Liver (tissue), 2 donors: Measurements from ENCODE around the gene TAF11L13.

ENCODE experiments used
- MAX ChIP-seq: IDR thresholded peaks from 2 replicates; pipeline ENCODE4 v1.6.1; 2016; ENCODE audit warnings: antibody characterized with exemption
- RAD21 ChIP-seq, 2 donors: IDR thresholded peaks; 2 replicates each; pipeline ENCODE4 v1.6.1; 2016; ENCODE audit warnings: antibody characterized with exemption in 2 of 2, mild to moderate bottlenecking in 2 of 2
- REST ChIP-seq: IDR thresholded peaks from 2 replicates; pipeline ENCODE4 v1.6.1; 2016; ENCODE audit warnings: antibody characterized with exemption, mild to moderate bottlenecking
- RXRA ChIP-seq, 2 donors: IDR thresholded peaks; 2 replicates each; pipeline ENCODE4 v1.6.1; 2017 to 2018; ENCODE audit warnings: antibody characterized with exemption in 2 of 2, mild to moderate bottlenecking in 1 of 2
- TAF1 ChIP-seq: conservative IDR thresholded peaks from 2 replicates; pipeline ENCODE4 v1.6.1; 2016; ENCODE audit warnings: antibody characterized with exemption, mild to moderate bottlenecking
- YY1 ChIP-seq: IDR thresholded peaks from 2 replicates; pipeline ENCODE4 v1.6.1; 2016; ENCODE audit warnings: antibody characterized with exemption, mild to moderate bottlenecking
- donor health status: healthy.

- no peak for TF ChIP-seq TAF1
- TF ChIP-seq RXRA (IDR thresholded peaks at IDR 0.05): no peak
- no peak for TF ChIP-seq REST
- TF ChIP-seq RAD21 (IDR thresholded peaks at IDR 0.05): no peak
- no peak for TF ChIP-seq YY1
- TF ChIP-seq MAX: no peak
Measured at GRCh38 chr5:17670353-17670752, 38.5 kb downstream of the TAF11L13 start.
